Heart left ventricle (tissue), 13 donors: Measurements from ENCODE around the gene ASPG.

ENCODE experiments used
- POLR2A ChIP-seq, 2 donors: fragments of 450-650 bp; IDR thresholded peaks; one replicate each; pipeline ENCODE4 v1.6.1; 2017; ENCODE audit warnings: antibody characterized with exemption in 2 of 2, mild to moderate bottlenecking in 2 of 2, moderate library complexity in 2 of 2
- TF ChIP-seq, protein P1 (sequence below), 12 donors: fragments of 200-600 bp; sonication (generic) in 4 of 12; IDR thresholded peaks; one replicate each; pipeline versions ENCODE4 v1.5.0 to v1.8.0; 2018 to 2022; ENCODE audit warnings: antibody characterized with exemption in 12 of 12, mild to moderate bottlenecking in 5 of 12
- donor health status: ischemic (EF 13 %, LVEDD 7.1; RV severe dilation, severe dysfunction).
- donor health status: DM: no; HTN: yes; CAD: no.
- donor health status: DM: no; HTN: no; CAD: no.
- donor health status: ischemic (EF 25% LVEDD 6.9; RV normal size, moderate dysfunction).
- donor health status: ischemic (EF 25% LVEDD 5.7; RV mildly dilated, moderate dysfunction).
- donor health status: ischemic (EF 35%, LVEDD 5.7; RV mildly dilated, moderate dysfunction).
- donor health status: nonischemic (EF 11% LVEDD 7.7; RV severe dilation, severe dysfunction).
- donor health status: DM: yes; HTN: yes; CAD: no.
- donor health status: PGD.
- donor health status: ischemic (EF 29% LVEDD 5.4; RV normal size, mild dysfunction).
- donor health status: nonischemic (EF 23%, LVEDD 6.1; RV moderate dilation, normal function).

DNA sequence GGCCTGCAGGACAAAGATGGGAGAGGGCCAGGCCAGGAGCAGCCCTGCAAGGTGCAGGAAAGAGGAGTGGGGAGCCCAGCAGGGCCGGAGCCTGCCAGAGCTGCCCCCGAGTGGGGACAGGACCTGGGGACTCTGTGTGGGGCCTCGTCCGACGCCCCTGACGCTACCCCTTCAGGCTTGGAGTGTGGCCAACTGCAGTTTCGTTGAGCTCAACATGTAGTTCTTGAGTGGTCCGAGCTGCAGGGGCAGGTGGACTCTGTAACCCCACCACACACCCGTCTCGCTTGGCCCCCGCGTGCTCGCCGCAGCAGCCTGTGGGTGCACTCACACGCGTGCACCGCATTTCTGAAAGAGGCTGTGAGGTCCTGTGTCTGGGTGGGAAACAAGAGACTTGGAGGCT is 2.0 kb downstream of the ASPG start:
- TF ChIP-seq, protein P1, sequence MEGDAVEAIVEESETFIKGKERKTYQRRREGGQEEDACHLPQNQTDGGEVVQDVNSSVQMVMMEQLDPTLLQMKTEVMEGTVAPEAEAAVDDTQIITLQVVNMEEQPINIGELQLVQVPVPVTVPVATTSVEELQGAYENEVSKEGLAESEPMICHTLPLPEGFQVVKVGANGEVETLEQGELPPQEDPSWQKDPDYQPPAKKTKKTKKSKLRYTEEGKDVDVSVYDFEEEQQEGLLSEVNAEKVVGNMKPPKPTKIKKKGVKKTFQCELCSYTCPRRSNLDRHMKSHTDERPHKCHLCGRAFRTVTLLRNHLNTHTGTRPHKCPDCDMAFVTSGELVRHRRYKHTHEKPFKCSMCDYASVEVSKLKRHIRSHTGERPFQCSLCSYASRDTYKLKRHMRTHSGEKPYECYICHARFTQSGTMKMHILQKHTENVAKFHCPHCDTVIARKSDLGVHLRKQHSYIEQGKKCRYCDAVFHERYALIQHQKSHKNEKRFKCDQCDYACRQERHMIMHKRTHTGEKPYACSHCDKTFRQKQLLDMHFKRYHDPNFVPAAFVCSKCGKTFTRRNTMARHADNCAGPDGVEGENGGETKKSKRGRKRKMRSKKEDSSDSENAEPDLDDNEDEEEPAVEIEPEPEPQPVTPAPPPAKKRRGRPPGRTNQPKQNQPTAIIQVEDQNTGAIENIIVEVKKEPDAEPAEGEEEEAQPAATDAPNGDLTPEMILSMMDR (IDR thresholded peaks at IDR 0.05): no peak
- no peak for TF ChIP-seq POLR2A (IDR thresholded peaks at IDR 0.05)
